H9 (cell line): ENCODE data around the gene FBXL12. TPM values are rescaled to one million over a fixed set of nuclear protein-coding genes. Genes with fewer than 3 reads are reported as not detected.

Source experiments
- DNase-seq: peaks from one replicate; pipeline ENCODE4 v3.0.0-alpha.2; 2017
- H2AFZ ChIP-seq: one replicate; pipeline ENCODE4 v1.6.1; 2013; ENCODE audit warnings: mild to moderate bottlenecking, low read length, control low read depth, moderate library complexity
- H2AK5ac ChIP-seq: 2 replicates; pipeline ENCODE4 v1.6.1; 2013; ENCODE audit warnings: low read length, control low read depth, mixed read lengths; ENCODE audit not compliant: insufficient read length
- H2BK120ac ChIP-seq: one replicate; pipeline ENCODE4 v1.6.1; 2013; ENCODE audit warnings: low read depth, mild to moderate bottlenecking, low read length, control low read depth, inconsistent platforms; ENCODE audit not compliant: poor library complexity, severe bottlenecking
- H2BK12ac ChIP-seq: 2 replicates; pipeline ENCODE4 v1.6.1; 2013; ENCODE audit warnings: low read length, control low read depth, mixed read lengths, low read depth; ENCODE audit not compliant: insufficient read length
- H2BK15ac ChIP-seq: 2 replicates; pipeline ENCODE4 v1.6.1; 2013; ENCODE audit warnings: low read depth, low read length, control low read depth
- H2BK20ac ChIP-seq: one replicate; pipeline ENCODE4 v1.6.1; 2013; ENCODE audit warnings: low read depth, mild to moderate bottlenecking, low read length, control low read depth, inconsistent platforms; ENCODE audit not compliant: poor library complexity, severe bottlenecking
- H2BK5ac ChIP-seq: 2 replicates; pipeline ENCODE4 v1.6.1; 2013; ENCODE audit warnings: low read length, control low read depth, mixed read lengths; ENCODE audit not compliant: insufficient read length
- H3K14ac ChIP-seq: 2 replicates; pipeline ENCODE4 v1.6.1; 2013; ENCODE audit warnings: low read length, control low read depth; ENCODE audit not compliant: insufficient read depth
- H3K18ac ChIP-seq: 2 replicates; pipeline ENCODE4 v1.6.1; 2013; ENCODE audit warnings: low read depth, mild to moderate bottlenecking, mixed read lengths, low read length, control low read depth; ENCODE audit not compliant: insufficient read length
- H3K23ac ChIP-seq: 2 replicates; pipeline ENCODE4 v1.6.1; 2013; ENCODE audit warnings: low read length, control low read depth, mixed read lengths, low read depth; ENCODE audit not compliant: insufficient read length
- H3K23me2 ChIP-seq: 2 replicates; pipeline ENCODE4 v1.6.1; 2013; ENCODE audit warnings: low read depth, mild to moderate bottlenecking, mixed read lengths, low read length, control low read depth; ENCODE audit not compliant: insufficient read length, poor library complexity, severe bottlenecking
- H3K27ac ChIP-seq: 2 replicates; pipeline ENCODE4 v1.5.1; 2013; ENCODE audit warnings: low read length, control low read depth, mixed read lengths, low read depth; ENCODE audit not compliant: insufficient read length
- H3K27me3 ChIP-seq: 2 replicates; pipeline ENCODE4 v1.6.1; 2013; ENCODE audit warnings: low read length, control low read depth, inconsistent platforms; ENCODE audit not compliant: insufficient read depth
- H3K4ac ChIP-seq: 2 replicates; pipeline ENCODE4 v1.6.1; 2013; ENCODE audit warnings: low read depth, mild to moderate bottlenecking, control low read depth, inconsistent platforms, low read length, moderate library complexity
- H3K4me1 ChIP-seq: 2 replicates; pipeline ENCODE4 v1.6.1; 2013; ENCODE audit warnings: low read length, control low read depth, inconsistent platforms; ENCODE audit not compliant: insufficient read depth
- H3K4me2 ChIP-seq: 2 replicates; pipeline ENCODE4 v1.6.1; 2013; ENCODE audit warnings: low read length, control low read depth, mixed read lengths; ENCODE audit not compliant: insufficient read length, insufficient read depth
- H3K56ac ChIP-seq: 2 replicates; pipeline ENCODE4 v1.6.1; 2013; ENCODE audit warnings: low read depth, mild to moderate bottlenecking, mixed read lengths, low read length, control low read depth; ENCODE audit not compliant: insufficient read length
- H3K79me1 ChIP-seq: 2 replicates; pipeline ENCODE4 v1.6.1; 2013; ENCODE audit warnings: low read depth, mild to moderate bottlenecking, moderate library complexity, low read length, control low read depth, inconsistent platforms; ENCODE audit not compliant: insufficient read depth, poor library complexity, severe bottlenecking
- H3K79me2 ChIP-seq: 2 replicates; pipeline ENCODE4 v1.6.1; 2013; ENCODE audit warnings: low read length, control low read depth, inconsistent platforms; ENCODE audit not compliant: insufficient read depth
- H3K9ac ChIP-seq: 2 replicates; pipeline ENCODE4 v1.6.1; 2013; ENCODE audit warnings: low read length, control low read depth, mixed read lengths; ENCODE audit not compliant: insufficient read length; ENCODE audit errors: extremely low read depth
- H3K9me3 ChIP-seq: one replicate; pipeline ENCODE4 v1.6.1; 2013; ENCODE audit warnings: low read depth, low read length, inconsistent platforms; ENCODE audit not compliant: control insufficient read depth
- H3T11ph ChIP-seq: one replicate; pipeline ENCODE4 v1.6.1; 2013; ENCODE audit warnings: mild to moderate bottlenecking, low read length, control low read depth, inconsistent platforms
- H4K20me1 ChIP-seq: one replicate; pipeline ENCODE4 v1.6.1; 2013; ENCODE audit not compliant: control insufficient read depth, insufficient read length, insufficient read depth
- H4K5ac ChIP-seq: 2 replicates; pipeline ENCODE4 v1.6.1; 2013; ENCODE audit warnings: low read depth, mild to moderate bottlenecking, mixed read lengths, low read length, control low read depth; ENCODE audit not compliant: insufficient read length
- H4K8ac ChIP-seq: replicated peaks from 2 replicates; pipeline ENCODE4 v1.6.1; 2013; ENCODE audit warnings: low read length, control low read depth, mixed read lengths, low read depth; ENCODE audit not compliant: insufficient read length
- H4K91ac ChIP-seq: 2 replicates; pipeline ENCODE4 v1.6.1; 2013; ENCODE audit warnings: low read depth, mild to moderate bottlenecking, moderate library complexity, mixed read lengths, low read length, control low read depth; ENCODE audit not compliant: insufficient read length
- H3K27ac Mint-ChIP-seq, 3 experiments: 2 replicates in 2 of 3; 3 replicates in 1 of 3; pipeline ENCODE4 v1.8.0; 2020 to 2021; ENCODE audit warnings: mixed read lengths in 3 of 3, mild to moderate bottlenecking in 1 of 3, moderate library complexity in 1 of 3
- H3K27me3 Mint-ChIP-seq: 2 replicates; pipeline ENCODE4 v1.8.0; 2021; ENCODE audit warnings: low read depth, mild to moderate bottlenecking, moderate library complexity, mixed read lengths
- H3K36me3 Mint-ChIP-seq, 3 experiments: 2 replicates in 2 of 3; 3 replicates in 1 of 3; pipeline ENCODE4 v1.8.0; 2020 to 2021; ENCODE audit warnings: low read depth in 3 of 3, mixed read lengths in 3 of 3; ENCODE audit not compliant: insufficient read depth in 1 of 3
- H3K4me1 Mint-ChIP-seq, 2 experiments: 2 replicates each; pipeline ENCODE4 v1.8.0; 2020; ENCODE audit warnings: mixed read lengths in 2 of 2
- H3K4me3 Mint-ChIP-seq, 2 experiments: 2 replicates in 1 of 2; 3 replicates in 1 of 2; pipeline ENCODE4 v1.8.0; 2020 to 2021; ENCODE audit warnings: mild to moderate bottlenecking in 2 of 2, mixed read lengths in 2 of 2, moderate library complexity in 1 of 2
- H3K9me3 Mint-ChIP-seq, 2 experiments: 2 replicates in 1 of 2; 3 replicates in 1 of 2; pipeline ENCODE4 v1.8.0; 2020; ENCODE audit warnings: mild to moderate bottlenecking in 2 of 2, mixed read lengths in 2 of 2, moderate library complexity in 1 of 2
- CTCF ChIP-seq: fragments of 200-600 bp; sonication (generic); conservative IDR thresholded peaks from 3 replicates; pipeline ENCODE4 v1.8.0; 2021; ENCODE audit warnings: antibody characterized with exemption, mild to moderate bottlenecking
- WGBS: extraction: QIAGEN DNeasy Blood & Tissue Kit; methylation state at CpG from one replicate; pipeline ENCODE4 v1.1.7; 2013; ENCODE audit warnings: missing lambda C conversion rate, low lambda C conversion rate, mixed read lengths; ENCODE audit not compliant: insufficient read length; ENCODE audit errors: extremely low coverage; 5-methylcytosine and 5-hydroxymethylcytosine counted together
- total RNA-seq: library from RNA; stranded (reverse); gene quantifications from 2 replicates; pipeline ENCODE4 v1.2.1, GENCODE V29; 2021

The FBXL12 gene
- total RNA-seq, 1 experiment from 2014 or later, result 31.8 TPM

GRCh38 chr19:9797871-9798270 is 21.0 kb downstream of the FBXL12 start:
- no peaks in the 10 kb centered on the region for H3K9me3 Mint-ChIP-seq
- Histone ChIP-seq H3K79me2 (no peaks in the 10 kb centered on the region), H3K4me2 (no peak overlapping the region), H3K23ac (no peak overlapping the region), H3K9me3 (no peaks in the 10 kb centered on the region), H2BK15ac (no peak overlapping the region), H4K20me1 (no peaks in the 10 kb centered on the region), H3T11ph (no peak overlapping the region), H2BK5ac (no peak overlapping the region), H3K56ac (no peak overlapping the region), H2BK120ac (no peak overlapping the region), H3K27me3 (no peaks in the 10 kb centered on the region), H3K9ac (no peak overlapping the region), H2AK5ac (no peak overlapping the region), H3K4ac (no peak overlapping the region), H3K23me2 (no peaks in the 10 kb centered on the region), H2AFZ (no peak overlapping the region), H3K4me1 (no peaks in the 10 kb centered on the region; the same call in 1 of the 2 replicates), H2BK12ac (no peak overlapping the region), H4K91ac (no peak overlapping the region), H3K79me1 (no peaks in the 10 kb centered on the region), H3K27ac (no peak overlapping the region), H3K18ac (no peak overlapping the region), H4K8ac (no peak overlapping the region), H4K5ac (no peak overlapping the region), H2BK20ac (no peak overlapping the region), H3K14ac (no peak overlapping the region)
- no CpG with 5 or more reads among the region's 5 CpGs for WGBS
- peaks cover 6 to 10% (median 7%) of the 10 kb centered on the region in 3 experiments; a peak in 6 of 7 replicates for H3K36me3 Mint-ChIP-seq
- DNase-seq, result no peak
- H3K27ac Mint-ChIP-seq, result no peak overlapping the region
- peaks cover 8 to 12% of the 10 kb centered on the region in 2 experiments; a peak in 3 of 4 replicates for H3K4me1 Mint-ChIP-seq
- no peaks in the 10 kb centered on the region; the same call in 1 of the 2 replicates for H3K27me3 Mint-ChIP-seq
- no peak overlapping the region for H3K4me3 Mint-ChIP-seq
- TF ChIP-seq CTCF, result no peak
